Neural crest cell (in vitro differentiated cells): ENCODE results near the gene EIF4E2. TPM values are rescaled to one million over a fixed set of nuclear protein-coding genes. Genes with fewer than 3 reads are reported as not detected.

Experiments
- DNase-seq: peaks from one replicate; pipeline ENCODE4 v3.0.0; 2021; ENCODE audit warnings: low read depth, mixed read lengths, low spot score
- H3K27ac Mint-ChIP-seq: one replicate; pipeline ENCODE4 v1.8.0; 2021; ENCODE audit warnings: mild to moderate bottlenecking, mixed read lengths; ENCODE audit not compliant: unreplicated experiment
- H3K27me3 Mint-ChIP-seq: 2 replicates; pipeline ENCODE4 v1.8.0; 2021; ENCODE audit warnings: low read depth, mild to moderate bottlenecking, mixed read lengths
- H3K36me3 Mint-ChIP-seq: 2 replicates; pipeline ENCODE4 v1.8.0; 2021; ENCODE audit warnings: low read depth, mild to moderate bottlenecking, mixed read lengths
- H3K4me1 Mint-ChIP-seq: 2 replicates; pipeline ENCODE4 v1.8.0; 2021; ENCODE audit warnings: mixed read lengths
- H3K4me3 Mint-ChIP-seq: one replicate; pipeline ENCODE4 v1.8.0; 2021; ENCODE audit warnings: mild to moderate bottlenecking, mixed read lengths
- H3K9me3 Mint-ChIP-seq: 2 replicates; pipeline ENCODE4 v1.8.0; 2021; ENCODE audit warnings: mixed read lengths
- CTCF ChIP-seq: fragments of 200-600 bp; sonication (generic); conservative IDR thresholded peaks from 2 replicates; pipeline ENCODE4 v1.5.0; 2021; ENCODE audit warnings: antibody characterized with exemption, mild to moderate bottlenecking
- total RNA-seq: library from RNA; stranded (reverse); gene quantifications from 2 replicates; pipeline ENCODE4 v1.2.1, GENCODE V29; 2021

The EIF4E2 gene
- total RNA-seq, 1 donor from 2014 or later: 85.7 TPM

- no peak overlapping the region for H3K4me3 Mint-ChIP-seq
- no peak for TF ChIP-seq CTCF
- peaks cover 9% of the 10 kb centered on the region for H3K36me3 Mint-ChIP-seq
- H3K4me1 Mint-ChIP-seq: peaks cover 31% of the 10 kb centered on the region
- no peak overlapping the region for H3K27ac Mint-ChIP-seq
- no peaks in the 10 kb centered on the region for H3K27me3 Mint-ChIP-seq
- no peaks in the 10 kb centered on the region for H3K9me3 Mint-ChIP-seq
- DNase-seq: no peak
Observed at GRCh38 chr2:232576995-232577394, 26.5 kb downstream of the EIF4E2 start.

- Mint-ChIP-seq H3K4me3 (no peak overlapping the region), H3K4me1 (peaks cover 30% of the 10 kb centered on the region), H3K27me3 (no peaks in the 10 kb centered on the region), H3K9me3 (no peaks in the 10 kb centered on the region), H3K36me3 (peaks cover 9% of the 10 kb centered on the region), H3K27ac (peak overlapping the region; percentile 96)
- no peak for TF ChIP-seq CTCF
- DNase-seq: no peak
Observed at GRCh38 chr2:232577841-232578240, 27.4 kb downstream of the EIF4E2 start.

GRCh38 chr2:232578626-232579025 lies 28.1 kb downstream of the EIF4E2 start:
- Mint-ChIP-seq H3K4me1 (peaks cover 27% of the 10 kb centered on the region), H3K4me3 (no peak overlapping the region), H3K27me3 (no peaks in the 10 kb centered on the region), H3K9me3 (no peaks in the 10 kb centered on the region), H3K27ac (no peak overlapping the region), H3K36me3 (peaks cover 15% of the 10 kb centered on the region)
- DNase-seq: no peak
- no peak for TF ChIP-seq CTCF

GRCh38 chr2:232580648-232580981 lies 30.1 kb downstream of the EIF4E2 start:
- Mint-ChIP-seq H3K27me3 (no peaks in the 10 kb centered on the region), H3K4me3 (no peak overlapping the region), H3K27ac (no peak overlapping the region), H3K36me3 (peaks cover 20% of the 10 kb centered on the region), H3K9me3 (no peaks in the 10 kb centered on the region), H3K4me1 (peaks cover 15% of the 10 kb centered on the region)
- DNase-seq: no peak
- TF ChIP-seq CTCF: no peak

- H3K9me3 Mint-ChIP-seq: no peaks in the 10 kb centered on the region
- no peak overlapping the region for H3K4me3 Mint-ChIP-seq
- H3K27ac Mint-ChIP-seq: no peak overlapping the region
- H3K4me1 Mint-ChIP-seq: peaks cover 15% of the 10 kb centered on the region
- H3K27me3 Mint-ChIP-seq: no peaks in the 10 kb centered on the region
- DNase-seq: no peak
- H3K36me3 Mint-ChIP-seq: peaks cover 19% of the 10 kb centered on the region
- TF ChIP-seq CTCF: no peak
Observed at GRCh38 chr2:232581725-232582124, 31.2 kb downstream of the EIF4E2 start.

- Mint-ChIP-seq H3K9me3 (no peaks in the 10 kb centered on the region), H3K36me3 (peaks cover 19% of the 10 kb centered on the region), H3K4me1 (no peaks in the 10 kb centered on the region), H3K4me3 (no peak overlapping the region), H3K27me3 (no peaks in the 10 kb centered on the region), H3K27ac (no peak overlapping the region)
- no peak for TF ChIP-seq CTCF
- no peak for DNase-seq
Observed at GRCh38 chr2:232584238-232584637, 33.7 kb downstream of the EIF4E2 start.
